Measurements from ENCODE around the gene IFITM1.
"Not testable (repeated sequence)": the region's sequence is repeated elsewhere in the genome, so short reads cannot be mapped to it uniquely, and the experiment has no call there.

Gene IFITM1

DNA sequence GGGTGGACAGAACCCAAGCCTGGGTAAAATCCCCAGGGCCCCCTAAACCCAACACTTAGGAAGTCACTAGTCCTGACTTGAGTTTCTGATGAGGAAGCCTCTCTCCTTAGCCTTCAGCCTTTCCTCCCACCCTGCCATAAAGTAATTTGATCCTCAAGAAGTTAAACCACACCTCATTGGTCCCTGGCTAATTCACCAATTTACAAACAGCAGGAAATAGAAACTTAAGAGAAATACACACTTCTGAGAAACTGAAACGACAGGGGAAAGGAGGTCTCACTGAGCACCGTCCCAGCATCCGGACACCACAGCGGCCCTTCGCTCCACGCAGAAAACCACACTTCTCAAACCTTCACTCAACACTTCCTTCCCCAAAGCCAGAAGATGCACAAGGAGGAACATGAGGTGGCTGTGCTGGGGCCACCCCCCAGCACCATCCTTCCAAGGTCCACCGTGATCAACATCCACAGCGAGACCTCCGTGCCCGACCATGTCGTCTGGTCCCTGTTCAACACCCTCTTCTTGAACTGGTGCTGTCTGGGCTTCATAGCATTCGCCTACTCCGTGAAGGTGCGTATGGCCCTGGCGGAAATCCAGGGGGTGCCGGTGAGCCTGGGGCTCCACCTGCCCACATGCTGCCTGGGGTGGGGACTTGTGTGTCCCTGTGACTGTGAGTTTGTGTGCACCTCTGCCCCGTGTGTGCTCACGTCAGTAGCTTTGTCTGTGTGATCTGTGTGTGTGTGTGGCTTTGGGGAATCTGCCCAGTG lies at the start of gene IFITM1:
Gene IFITM1 (plus strand): TSS at position 254 of the 767 bp plus-strand sequence. CDS start 131 bp downstream, at position 385.
- TF ChIP-seq, protein P1, sequence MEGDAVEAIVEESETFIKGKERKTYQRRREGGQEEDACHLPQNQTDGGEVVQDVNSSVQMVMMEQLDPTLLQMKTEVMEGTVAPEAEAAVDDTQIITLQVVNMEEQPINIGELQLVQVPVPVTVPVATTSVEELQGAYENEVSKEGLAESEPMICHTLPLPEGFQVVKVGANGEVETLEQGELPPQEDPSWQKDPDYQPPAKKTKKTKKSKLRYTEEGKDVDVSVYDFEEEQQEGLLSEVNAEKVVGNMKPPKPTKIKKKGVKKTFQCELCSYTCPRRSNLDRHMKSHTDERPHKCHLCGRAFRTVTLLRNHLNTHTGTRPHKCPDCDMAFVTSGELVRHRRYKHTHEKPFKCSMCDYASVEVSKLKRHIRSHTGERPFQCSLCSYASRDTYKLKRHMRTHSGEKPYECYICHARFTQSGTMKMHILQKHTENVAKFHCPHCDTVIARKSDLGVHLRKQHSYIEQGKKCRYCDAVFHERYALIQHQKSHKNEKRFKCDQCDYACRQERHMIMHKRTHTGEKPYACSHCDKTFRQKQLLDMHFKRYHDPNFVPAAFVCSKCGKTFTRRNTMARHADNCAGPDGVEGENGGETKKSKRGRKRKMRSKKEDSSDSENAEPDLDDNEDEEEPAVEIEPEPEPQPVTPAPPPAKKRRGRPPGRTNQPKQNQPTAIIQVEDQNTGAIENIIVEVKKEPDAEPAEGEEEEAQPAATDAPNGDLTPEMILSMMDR (IDR thresholded peaks at IDR 0.05; ENCODE audit: unreplicated experiment in 3 of 3) = no peak
- H3K27me3 Mint-ChIP-seq (ENCODE audit: low read depth) = peaks cover 23% of the 10 kb centered on the region
- H3K9me3 Mint-ChIP-seq = no peaks in the 10 kb centered on the region
- H3K4me3 Mint-ChIP-seq = peak within 1 kb of the TSS; percentile 82 to 90 (median 89)
- peak within 1 kb of the TSS; percentile 93 to 96 (median 96) for H3K27ac Mint-ChIP-seq
- H3K36me3 Mint-ChIP-seq (ENCODE audit: low read depth) = no peaks in the 10 kb centered on the region
- peaks cover 51% of the 10 kb centered on the region for H3K4me1 Mint-ChIP-seq

DNA sequence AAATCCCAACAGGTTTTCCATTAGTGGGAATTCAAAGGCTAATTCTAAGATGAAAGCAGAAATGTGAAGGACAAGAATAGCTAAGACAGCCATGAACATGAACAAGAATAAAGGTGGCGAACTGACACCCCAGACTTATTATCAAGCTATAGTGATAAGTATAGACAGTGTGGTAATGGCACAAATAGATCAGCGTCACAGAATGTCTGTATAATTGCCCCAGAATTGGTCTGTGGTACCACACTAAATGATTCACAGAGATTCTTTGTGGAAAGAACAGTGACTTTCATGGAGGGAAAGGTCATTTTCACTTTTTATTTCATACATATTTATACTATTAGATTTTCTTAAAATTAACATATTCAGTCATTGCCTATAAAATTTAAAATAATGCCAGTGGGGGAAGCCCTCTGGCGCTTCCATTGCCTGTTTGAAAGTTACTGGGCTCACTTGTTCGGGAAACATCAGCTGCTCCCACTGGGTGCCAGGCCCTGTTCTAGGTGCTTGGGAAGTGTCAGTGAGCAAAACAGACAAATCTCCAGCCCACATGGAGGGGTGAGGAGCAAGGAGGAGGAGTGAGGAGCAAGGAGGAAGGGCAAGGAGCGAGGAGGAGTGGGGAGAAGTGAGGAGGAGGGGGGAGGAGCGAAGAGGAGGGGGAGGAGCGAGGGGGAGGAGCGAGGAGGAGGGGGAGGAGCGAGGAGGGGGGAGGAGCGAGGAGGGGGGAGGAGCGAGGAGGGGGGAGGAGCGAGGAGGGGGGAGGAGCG lies 47.0 kb upstream of the IFITM1 start:
- Mint-ChIP-seq H3K36me3 (ENCODE audit: low read depth) (no peaks in the 10 kb centered on the region), H3K27me3 (ENCODE audit: low read depth) (peaks cover 9% of the 10 kb centered on the region), H3K4me1 (no peaks in the 10 kb centered on the region), H3K4me3 (no peak overlapping the region), H3K9me3 (peaks cover 7% of the 10 kb centered on the region), H3K27ac (no peak overlapping the region)
- TF ChIP-seq, protein P1 (IDR thresholded peaks at IDR 0.05; ENCODE audit: unreplicated experiment in 3 of 3) = no peak

DNA sequence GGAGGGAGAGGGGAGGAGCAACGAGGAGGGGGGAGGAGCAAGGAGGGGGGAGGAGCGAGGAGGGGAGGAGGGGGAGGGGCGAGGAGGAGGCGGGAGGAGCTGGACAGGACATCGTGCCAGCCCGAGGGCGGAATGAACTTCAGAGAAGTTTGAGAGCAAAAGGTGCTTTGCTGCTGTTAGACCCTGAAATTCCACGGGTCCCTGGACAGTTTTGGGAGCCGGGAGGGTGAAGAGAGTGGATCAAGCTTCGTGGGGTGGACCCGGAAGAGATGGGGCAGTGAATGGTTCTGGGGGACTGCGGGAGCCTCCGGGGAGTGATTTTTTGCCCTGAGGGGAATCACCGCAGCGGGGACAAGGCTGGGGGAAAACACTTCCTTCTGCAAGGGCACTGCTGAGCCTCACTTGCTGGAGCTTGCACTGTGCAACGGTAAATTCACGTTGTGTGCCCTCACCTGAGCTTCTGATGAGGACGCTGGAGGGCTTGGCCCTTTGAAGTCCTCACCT lies 46.3 kb upstream of the IFITM1 start:
- H3K27ac Mint-ChIP-seq = no peak overlapping the region
- no peak overlapping the region for H3K4me3 Mint-ChIP-seq
- TF ChIP-seq, protein P1 (IDR thresholded peaks at IDR 0.05; ENCODE audit: unreplicated experiment in 3 of 3) = no peak
- H3K27me3 Mint-ChIP-seq (ENCODE audit: low read depth) = peaks cover 14% of the 10 kb centered on the region
- H3K4me1 Mint-ChIP-seq = no peaks in the 10 kb centered on the region
- no peaks in the 10 kb centered on the region for H3K36me3 Mint-ChIP-seq (ENCODE audit: low read depth)
- H3K9me3 Mint-ChIP-seq = peaks cover 5% of the 10 kb centered on the region

GRCh38 chr11:268716-269145 lies 45.1 kb upstream of the IFITM1 start:
- H3K36me3 Mint-ChIP-seq (ENCODE audit: low read depth); H3K9me3 Mint-ChIP-seq; H3K27ac Mint-ChIP-seq; H3K4me1 Mint-ChIP-seq: not testable (repeated sequence)
- H3K4me3 Mint-ChIP-seq = peak overlapping the region in 2 of 3 experiments; percentile 19 to 49
- H3K27me3 Mint-ChIP-seq (ENCODE audit: low read depth) = peaks cover 14% of the 10 kb centered on the region

- TF ChIP-seq, protein P1 (IDR thresholded peaks at IDR 0.05; ENCODE audit: unreplicated experiment in 3 of 3) = no peak
- Mint-ChIP-seq H3K9me3 (peaks cover 5% of the 10 kb centered on the region), H3K27me3 (ENCODE audit: low read depth) (peaks cover 14% of the 10 kb centered on the region), H3K4me1 (no peaks in the 10 kb centered on the region), H3K36me3 (ENCODE audit: low read depth) (no peaks in the 10 kb centered on the region), H3K4me3 (peak overlapping the region; percentile 12 to 49 (median 19)), H3K27ac (no peak overlapping the region)
Observed at GRCh38 chr11:269146-269890, 44.5 kb upstream of the IFITM1 start.

Measured in nephron (organoid).